Thoracic aorta endothelial cell (primary cell): ENCODE measurements around the gene AK3. TPM values are rescaled to one million over a fixed set of nuclear protein-coding genes. Genes with fewer than 3 reads are reported as not detected.

Experiments
- total RNA-seq: library from RNA; depleted of rRNA; stranded (reverse); fragments of >200 nt; gene quantifications from 2 replicates; pipeline ENCODE4 v1.2.3, GENCODE V29; 2012

The AK3 gene
- total RNA-seq = 65.4 and 76.9 TPM in 2 replicates

DNA sequence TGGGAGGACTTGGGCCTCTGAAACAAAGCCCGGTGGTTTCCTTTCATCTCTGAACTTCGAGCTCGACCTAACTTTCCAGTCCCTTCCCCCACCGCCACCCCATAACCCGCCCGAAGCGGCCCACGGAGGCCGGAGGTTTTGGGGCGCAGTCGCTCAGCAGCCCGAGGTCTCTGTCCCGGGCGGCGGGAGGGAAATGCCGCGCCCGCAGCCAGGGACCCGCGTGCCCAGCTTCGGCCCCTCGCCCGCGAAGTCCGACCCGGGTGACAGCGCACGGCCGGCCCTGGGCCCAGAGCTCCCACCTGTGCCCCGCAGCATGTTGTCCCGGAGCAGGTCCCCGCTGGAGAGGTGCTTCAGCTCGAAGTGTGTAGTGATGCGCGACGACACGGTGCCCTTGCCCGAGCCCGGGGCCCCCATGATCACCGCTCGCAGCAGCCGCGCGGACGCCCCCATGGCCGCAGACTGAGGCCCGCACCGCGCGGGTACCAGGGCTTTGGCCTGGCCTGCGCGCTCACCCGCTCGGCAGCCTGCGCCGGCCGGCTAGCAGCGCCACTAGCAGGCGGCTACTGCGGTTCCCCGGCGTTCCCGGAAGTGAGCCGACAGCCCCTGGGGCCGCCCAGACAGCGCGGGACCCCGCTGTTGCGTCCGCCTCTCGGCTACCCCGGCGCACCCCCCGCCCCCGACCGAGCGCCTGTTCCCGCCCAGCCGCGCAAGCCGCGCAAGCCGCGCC lies at the start of gene AK3:
Gene AK3, minus strand, starts transcription at position 565 of the 727 bp plus-strand sequence. Its CDS starts 115 bp downstream, at position 450.

DNA sequence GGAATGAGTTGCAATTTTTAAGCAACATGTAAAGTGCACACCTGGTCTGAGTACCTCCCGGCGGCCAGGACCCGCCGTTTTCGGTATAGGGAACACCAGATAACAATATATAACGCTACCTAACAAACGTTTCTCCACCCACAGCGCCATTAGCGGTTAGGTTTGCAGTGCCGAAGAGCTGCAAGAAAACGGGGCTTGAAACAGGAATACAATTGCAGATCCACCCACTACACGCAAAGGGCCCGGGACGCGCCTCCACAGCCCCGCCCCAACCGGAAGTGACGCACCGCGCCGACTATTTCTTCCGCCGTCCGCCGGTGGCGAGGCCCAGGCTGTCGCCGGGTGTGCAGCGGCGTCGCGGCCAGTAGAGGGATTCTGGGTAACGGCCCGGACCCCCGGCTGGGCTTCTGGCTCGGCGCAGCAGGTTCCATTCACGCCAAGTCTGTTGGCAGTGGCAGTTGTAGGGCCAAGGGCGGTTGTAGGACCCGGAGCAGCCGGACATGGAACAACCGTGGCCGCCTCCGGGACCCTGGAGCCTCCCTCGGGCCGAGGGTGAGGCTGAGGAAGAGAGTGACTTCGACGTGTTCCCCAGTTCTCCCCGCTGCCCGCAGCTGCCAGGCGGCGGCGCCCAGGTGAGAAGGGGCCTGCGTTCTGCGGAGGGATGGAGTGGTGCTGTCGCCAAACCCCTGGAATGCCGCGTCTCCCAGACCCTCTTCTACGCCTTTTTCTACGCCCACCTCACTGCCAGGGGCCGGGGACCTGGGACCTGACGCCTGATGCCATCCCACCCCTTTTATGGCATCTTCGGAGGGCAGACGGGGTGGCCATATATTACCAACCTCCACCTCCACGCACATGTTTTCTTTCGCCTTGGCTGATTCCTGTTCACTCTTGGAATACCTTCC lies 61.5 kb downstream of the AK3 start, which contains the start of gene CDC37L1:
Gene CDC37L1, plus strand, starts transcription at position 302 of the 905 bp plus-strand sequence. Its CDS starts 199 bp downstream, at position 501.

DNA sequence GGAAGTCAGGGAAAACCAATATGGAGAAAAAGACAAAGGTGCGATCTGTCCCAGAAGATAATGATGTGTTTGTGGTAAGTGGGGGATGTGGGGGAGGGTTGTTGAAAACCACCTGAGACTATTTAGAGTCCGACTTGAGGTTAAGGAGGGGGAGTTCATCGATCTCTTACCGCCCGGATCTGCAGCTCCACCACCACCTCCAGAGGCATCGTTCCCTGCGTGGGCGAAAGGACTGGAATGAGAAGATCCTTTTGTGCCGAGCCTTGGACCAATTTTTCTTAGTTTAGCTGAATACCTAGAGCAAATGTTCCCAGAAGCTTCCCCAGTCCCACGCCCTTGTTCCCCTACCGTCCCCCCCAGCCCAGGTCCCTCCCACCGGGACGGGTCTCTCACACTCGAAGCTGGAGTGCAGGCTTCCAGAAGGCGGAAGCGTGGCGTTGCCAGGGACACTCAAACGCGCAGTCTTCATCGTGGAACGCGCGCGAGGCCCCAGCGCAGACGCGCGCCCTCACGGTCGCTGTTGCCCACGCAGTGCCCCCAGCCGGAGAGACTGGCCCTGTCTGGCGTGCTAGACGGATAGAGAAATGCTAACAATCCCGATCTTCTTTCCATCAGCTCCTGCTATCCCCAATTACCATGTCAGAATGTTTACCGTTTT lies 74.8 kb downstream of the AK3 start, which contains the start of gene SPATA6L:
Gene SPATA6L, minus strand, starts transcription at position 439 of the 658 bp plus-strand sequence. Its CDS starts 230 bp downstream, at position 209.

DNA sequence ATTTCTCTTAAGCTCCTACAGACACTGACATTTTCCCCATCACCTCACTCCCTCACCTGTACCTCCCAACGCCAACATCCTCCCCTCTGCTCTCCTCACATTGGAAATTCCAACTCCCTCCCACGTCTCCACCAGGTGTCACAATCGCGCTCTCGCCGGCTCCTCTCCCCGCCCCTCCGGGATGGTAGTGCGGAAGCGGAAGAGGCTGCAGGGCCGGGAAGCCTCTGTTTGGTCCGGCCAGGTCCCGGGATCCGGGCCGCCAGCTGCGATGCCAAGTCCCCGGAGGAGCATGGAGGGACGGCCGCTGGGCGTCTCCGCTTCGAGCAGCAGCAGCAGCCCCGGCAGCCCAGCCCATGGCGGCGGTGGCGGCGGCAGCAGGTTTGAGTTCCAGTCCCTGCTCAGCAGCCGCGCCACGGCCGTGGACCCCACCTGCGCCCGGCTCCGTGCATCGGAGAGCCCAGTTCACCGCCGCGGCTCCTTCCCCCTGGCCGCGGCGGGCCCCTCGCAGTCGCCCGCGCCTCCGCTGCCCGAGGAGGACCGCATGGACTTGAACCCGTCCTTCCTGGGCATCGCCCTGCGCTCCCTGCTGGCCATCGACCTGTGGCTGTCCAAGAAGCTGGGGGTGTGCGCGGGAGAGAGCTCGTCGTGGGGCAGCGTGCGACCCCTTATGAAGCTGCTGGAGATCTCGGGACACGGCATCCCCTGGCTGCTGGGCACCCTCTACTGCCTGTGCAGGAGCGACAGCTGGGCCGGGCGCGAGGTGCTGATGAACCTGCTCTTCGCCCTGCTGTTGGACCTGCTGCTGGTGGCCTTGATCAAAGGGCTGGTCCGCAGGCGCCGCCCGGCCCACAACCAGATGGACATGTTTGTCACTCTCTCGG lies 78.7 kb downstream of the AK3 start, which contains the start of gene PLPP6:
Gene PLPP6, plus strand, starts transcription at position 187 of the 881 bp plus-strand sequence. Its CDS starts 82 bp downstream, at position 269.

Other genes starting within 250 kb of the AK3 start
- gene PLPP6, start 78.9 kb downstream of the AK3 start, total RNA-seq = 6.1 and 7.8 TPM in 2 replicates
- 1.8 and 2.3 TPM in 2 replicates for gene SPATA6L, start 74.7 kb downstream of the AK3 start, total RNA-seq
- 8.2 and 11.3 TPM in 2 replicates for gene CDC37L1, start 61.6 kb downstream of the AK3 start, total RNA-seq
- gene RCL1, start 51.7 kb upstream of the AK3 start, total RNA-seq = 22.3 and 27.9 TPM in 2 replicates
- gene JAK2, start 244.1 kb upstream of the AK3 start, total RNA-seq = 14.7 and 18.6 TPM in 2 replicates